Stimulated activated CD8-positive, alpha-beta memory T cell treated with anti-CD3 and anti-CD28 coated beads, Interleukin-2, amount 100 ng/mL, for 48 hours (primary cell): ENCODE results near the gene SLC2A1.

ENCODE experiments used
- DNase-seq, 2 donors: peaks; one replicate each; pipeline ENCODE4 v3.0.0-alpha.2; 2020; ENCODE audit warnings: low read depth in 2 of 2

Gene SLC2A1

DNA sequence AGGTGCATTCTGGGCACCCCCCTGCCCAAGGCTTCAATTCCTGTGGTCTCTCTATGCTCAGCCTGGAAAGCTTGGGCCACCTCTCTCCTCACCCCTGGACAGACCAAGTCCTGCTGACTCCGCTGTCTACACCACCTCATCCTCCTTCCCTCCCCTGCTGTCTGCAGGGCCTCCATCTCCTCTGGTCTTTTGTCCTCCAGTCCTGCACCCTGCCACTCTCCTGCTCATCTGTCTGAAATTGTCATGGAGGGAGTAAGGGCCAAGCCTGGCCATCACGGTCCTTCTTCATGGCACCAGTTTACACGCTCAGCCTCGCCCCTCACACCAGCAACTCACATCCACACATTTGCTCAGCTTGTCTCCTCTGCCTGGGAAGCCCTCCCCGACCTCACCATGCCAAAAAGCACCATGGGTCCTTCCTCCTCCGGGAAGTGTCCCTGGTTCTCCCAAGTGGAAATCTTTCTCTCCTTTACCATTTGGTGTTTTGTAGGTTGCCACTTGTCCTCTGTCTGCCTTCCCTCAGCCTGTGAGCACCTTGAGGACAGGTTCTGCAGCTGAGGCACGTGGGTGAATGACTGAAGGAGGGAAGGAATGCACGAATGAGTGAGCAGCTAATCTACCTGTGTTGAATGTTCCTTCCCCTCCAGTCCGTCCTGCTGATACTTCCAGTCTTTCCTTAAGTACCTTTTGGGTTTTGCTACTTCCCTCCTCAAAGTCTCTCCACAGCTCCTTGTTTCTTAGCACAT, 2.1 kb upstream of the SLC2A1 start:
- DNase-seq = no peak

DNA sequence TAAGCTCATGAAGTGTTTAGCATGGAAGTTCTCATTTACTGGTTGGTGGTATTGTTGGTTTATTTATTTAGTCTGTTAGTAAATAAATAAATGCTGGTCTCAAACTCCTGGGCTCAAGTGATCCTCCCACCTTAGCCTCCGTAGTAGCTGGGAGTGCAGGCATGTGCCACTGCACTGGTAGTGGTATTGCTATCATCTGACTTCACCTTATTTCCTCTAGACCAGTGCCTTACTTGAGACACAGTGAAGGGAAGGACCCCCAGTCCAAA, 1.4 kb upstream of the SLC2A1 start:
- DNase-seq = no peak

DNA sequence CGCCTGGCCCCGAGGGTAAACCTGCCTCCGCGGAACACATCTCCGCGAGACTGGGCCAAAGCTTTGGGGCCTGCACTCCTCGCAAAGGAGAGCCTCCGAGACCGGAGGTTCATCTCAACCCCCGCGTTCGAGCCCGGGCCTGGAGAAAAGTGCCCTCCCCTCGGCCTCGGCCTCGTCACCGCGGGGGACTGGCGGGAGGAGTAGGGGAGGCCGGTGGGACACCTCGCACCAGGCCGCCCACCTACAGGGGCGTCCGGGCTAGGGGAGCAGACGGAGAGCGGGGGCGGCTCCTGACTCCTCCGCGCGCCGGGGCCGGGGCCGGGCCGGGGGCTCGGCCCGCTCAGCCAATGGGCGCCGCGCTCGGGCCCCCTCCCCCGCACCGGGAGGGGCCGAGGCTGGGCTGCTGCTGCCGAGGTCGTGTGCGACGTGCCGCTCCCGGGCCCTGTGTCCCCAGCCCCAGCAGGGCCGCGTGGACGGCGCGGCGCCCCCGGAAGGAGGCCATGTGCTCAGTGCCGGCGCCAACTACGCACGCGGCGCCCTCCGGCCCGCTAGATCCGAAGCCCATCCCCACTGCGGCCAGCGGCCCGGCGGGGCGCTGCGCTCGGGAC, 684 bp downstream of the SLC2A1 start:
- peak; percentile 42 to 61 for DNase-seq

DNA sequence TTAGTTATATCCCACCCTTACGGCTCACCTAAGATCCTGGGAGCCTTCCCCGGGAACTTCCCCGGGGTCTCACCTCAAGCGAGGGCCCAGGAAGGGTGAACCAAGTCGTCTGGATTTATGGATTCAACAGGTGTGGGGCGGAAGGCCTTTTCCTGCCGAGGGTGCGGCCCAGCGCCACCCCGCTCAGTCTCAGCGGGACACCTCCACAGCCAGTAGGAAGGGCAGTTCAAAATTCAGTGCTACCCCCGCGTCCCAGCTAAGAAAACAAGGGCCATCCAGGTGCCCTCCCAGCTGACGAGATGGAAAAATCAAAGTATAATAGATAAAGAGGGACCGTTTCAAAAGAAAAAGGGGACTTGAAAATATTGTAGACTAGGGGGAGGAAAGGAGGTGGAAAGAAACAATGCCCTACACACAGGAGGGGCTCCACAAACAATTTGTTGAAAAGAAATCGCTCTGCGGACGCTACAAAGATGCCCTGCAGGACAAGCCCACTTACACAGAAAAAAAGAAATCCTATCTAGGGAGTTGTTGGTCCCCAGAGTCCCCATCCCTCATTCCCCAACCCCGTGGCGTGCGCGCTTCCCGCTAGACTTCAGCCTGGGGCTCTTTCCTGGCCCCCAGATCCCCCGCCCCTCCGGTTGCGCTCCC, 1.3 kb downstream of the SLC2A1 start:
- DNase-seq = no peak

DNA sequence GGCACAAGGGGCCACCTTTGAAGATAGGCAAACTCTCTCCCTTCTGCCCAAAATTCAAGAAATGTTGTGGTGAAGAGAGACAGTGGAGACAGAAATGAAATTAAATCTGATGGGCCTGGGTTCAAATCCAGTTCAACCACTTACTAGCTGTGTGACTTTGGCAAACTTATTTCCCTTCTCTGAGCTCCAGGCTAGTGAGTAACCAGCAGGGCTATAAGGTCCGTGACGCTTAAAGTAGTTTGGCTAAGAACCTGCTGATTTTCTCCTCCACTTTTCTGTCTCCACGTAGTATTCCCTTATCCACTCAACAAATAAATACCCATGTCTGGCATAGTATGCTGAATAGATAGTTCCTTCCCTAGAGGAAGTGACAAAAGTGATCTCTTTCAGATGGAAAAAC, 1.9 kb downstream of the SLC2A1 start:
- DNase-seq = no peak

DNA sequence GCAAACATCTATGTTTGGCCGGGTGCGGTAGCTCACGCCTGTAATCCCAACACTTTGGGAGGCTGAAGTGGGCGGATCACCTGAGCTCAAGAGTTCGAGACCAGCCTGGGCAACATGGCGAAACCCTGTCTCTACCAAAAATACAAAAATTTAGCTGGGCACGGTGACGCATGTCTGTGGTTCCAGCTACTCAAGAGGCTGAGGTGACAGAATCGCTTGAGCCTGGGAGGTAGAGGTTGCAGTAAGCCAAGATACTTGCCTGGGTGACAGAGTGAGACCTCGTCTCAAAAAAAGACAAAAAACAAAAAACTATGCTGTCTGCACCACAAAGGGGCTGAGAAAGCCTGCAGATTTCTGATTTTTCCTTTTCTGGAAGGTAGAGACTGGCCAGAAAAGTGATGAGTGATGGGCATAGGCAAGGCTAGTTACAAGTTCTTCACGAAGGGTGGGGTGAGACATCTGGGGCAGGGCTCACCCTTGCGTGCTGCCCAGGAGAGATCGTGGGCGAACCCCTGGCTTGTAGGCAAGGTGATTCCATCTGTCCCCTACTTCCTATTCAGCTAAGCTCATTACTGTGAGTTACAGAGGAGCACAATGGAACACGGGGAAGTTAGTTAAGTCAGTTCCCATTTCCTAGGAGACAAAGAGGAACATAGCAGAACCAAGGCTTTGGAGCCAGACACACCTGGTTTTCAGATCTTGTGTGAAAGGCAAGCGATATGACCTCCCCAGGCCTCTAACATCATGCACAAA, 3.2 kb downstream of the SLC2A1 start:
- no peak for DNase-seq

DNA sequence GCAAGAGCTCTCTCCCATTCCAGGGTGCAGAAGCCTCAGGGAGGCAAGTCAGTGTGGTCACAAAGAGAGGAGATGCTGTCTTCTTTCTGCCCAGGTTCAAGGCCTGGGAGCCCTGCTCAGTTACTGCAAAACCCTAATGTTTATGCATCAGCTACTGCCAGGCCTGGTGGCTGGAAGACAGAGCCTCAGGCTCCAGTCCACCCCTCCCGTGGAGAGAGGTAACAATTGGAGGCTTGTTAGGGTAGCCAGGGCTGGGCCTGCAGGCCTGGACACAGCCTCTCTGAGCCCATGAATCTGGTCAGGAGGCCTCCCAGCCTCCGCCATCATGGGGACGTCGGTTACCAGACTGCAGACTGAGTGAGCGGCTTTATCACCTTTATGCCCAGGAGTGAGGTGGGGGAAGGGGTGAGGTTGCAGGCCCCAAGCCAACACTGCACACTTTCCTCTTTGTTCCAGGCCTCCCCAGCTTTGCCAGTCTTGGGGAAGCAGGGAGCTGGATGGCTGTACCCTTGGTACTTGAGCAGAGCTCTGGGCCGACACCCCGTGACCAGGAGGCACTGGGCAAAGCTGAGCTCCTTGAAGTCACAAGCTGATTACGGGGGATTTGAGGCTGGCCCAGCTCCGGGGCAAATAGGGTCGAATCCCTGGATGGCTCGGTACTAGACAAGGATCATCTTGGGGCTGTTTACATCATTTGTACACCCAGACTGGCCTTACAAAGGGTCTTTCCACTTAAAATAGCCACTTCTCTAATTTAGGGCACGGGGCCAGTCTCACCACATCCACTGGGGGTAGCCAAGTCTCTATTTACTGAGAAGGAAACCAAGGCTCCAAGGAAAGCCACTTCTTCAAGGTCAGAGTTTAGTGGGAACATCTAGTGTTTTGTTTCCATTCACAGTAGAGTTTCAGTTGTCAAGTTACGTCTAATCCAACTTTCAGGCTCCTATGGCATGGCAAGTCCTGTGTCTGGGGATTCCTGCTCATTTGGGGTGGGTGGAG, 5.2 kb downstream of the SLC2A1 start:
- DNase-seq = no peak

DNA sequence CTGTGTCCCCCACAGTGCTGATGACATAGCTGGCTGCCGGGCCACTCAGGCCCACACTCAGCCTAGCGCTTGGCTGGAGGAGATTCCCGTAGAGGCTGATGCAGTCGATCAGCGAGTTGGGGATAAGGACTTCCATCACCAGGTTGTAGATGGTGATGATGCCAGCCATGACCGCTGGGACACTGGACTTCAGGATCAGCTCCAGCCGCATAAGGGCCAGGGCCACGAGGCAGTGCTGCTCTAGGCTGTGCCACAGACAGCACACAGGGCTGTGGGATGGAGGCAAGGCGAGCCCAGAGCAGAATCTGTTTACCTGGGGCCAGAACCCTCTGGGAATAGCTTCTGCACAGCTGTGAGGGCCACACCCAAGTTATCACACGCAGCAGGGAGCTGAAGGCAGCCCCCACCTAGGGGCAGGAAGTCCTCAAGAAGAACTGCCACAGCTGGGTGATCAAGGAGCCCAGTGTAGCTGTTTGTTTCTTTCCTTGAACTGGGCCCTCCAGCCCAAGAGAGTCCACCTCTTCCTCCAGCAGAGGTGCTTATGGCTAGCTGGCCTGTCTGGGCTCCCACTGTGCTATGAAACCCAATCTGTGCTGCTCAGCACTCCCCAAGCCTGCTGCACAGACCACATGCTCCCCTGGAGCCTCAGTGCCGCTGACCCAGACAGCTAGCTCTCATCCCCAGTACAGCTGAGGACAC, 6.2 kb downstream of the SLC2A1 start:
- no peak for DNase-seq

DNA sequence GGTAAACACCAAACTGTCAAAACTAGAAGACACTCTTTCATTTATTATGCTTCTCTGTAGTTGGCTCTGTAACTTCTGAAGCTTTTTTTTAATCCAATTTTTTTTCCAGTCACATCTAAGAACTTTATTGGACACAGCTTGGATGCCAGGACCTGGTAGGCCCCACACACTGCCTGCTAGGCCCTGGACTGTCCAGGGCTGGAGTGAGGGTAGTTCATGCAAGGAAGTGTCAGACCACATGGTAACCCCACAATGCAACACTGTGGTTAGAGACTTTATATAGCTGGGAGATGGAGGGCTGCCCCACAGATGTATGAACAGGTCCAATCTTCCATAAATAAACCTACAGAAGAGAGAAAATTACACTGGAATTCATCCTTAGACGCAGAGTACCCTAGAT, 7.1 kb downstream of the SLC2A1 start:
- no peak for DNase-seq

DNA sequence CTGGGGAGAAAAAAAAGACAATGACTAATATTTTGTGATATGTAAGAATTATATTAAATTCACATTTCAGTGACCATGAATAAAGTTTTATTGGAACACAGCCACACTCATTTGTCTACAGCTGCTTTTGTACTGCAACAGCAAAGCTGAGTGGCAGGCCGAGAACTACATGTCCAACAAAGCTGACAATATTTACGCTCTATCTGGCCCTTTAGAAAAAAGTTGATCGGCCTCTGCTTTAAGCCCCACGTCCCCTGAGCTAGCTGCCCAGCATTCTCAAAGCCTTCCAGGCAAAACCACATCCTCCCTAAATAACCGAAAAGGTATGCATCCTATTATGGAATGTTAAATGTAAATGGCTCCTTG, 8.6 kb downstream of the SLC2A1 start:
- no peak for DNase-seq

DNA sequence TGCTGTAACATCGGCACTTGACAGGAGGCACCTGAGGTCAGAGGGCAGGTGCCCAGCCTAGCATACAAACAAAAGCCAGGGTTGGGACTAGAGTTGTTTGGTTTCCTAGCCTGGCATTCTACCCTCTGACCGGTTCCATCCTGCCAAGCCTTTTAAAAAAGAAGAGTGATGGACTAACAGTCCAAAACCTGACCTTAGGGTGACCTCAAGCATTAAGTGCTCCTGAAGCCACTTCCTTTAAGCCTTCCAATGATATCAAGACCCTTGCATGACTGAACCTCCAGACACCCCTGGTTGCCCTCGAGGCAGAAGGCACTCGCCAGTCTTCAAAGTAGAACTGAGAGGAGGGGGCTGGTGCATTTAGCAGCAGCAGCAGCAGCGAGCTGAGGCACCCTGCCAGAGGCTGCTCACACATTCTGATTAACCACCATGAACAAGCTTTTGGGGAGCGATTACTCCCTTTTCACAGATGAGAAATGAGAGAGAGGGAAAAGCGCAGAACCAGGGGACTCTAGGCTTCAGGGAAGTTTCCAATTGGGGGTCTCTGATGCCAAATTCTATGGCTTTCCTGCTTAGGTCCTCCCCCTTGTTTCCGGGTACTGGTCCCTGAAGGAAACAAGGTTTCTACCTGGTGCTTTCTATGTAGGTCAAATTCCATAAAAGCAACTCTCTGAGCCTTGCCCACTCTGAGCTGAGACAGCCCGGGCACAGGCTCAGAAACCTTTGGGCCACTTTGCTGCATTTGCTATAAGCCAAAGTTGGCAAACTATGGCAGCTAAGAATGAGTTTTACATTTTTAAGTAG, 9.2 kb downstream of the SLC2A1 start:
- DNase-seq = no peak

DNA sequence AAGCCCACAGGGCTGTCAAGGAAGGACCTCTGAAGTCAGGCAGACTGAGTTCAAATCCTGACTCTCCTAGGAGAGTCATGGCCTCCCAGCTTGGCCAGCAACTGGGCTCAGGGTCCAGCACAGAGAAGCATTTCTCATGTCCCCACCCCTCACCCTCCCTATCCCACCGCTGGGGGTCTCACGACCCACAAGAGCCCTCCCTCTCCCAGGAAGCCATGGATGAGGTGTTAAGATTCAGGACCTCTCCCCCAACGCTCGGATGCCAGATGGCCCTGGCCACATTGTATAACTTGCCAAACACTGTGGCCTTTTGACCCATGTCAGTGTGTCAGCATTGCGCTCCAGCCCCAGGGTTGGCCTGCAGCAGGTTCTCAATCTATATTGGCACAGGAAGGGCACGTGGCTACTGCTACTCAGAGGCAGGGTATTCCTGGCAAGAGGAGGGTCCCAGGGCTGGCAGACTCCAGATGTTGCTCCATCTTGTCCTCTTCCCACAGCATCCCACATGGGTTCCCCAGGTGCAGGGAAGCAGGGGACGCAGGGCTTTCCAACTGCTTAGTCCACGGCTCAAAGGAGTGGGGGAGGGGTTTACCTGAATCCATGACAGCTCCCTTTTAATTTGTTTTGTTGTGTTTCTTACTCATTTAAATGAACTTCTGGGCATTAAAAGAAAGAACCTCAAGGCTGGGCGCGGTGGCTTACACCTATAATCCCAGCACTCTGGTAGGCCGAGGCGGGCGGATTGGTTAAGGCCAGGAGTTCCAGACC, 10.5 kb downstream of the SLC2A1 start:
- no peak for DNase-seq

DNA sequence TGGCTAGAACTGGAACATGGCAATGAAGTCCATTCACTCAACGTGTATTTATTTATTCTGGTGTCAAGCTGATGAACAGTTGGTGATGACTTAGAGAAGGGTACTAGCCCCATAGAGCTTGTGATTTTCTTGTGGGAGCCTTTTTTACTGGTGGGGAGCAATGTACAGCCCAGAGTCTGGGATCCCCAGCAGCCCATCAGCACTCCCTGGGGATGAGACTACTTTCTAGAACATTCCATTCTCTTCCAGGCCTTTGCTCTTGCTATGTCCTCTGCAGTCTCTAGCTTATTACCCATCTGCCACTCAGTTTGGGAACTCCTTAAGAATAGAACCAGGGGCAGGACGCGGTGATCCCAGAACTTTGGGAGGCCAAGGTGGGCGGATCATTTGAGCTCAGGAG, 11.6 kb downstream of the SLC2A1 start:
- DNase-seq = no peak

DNA sequence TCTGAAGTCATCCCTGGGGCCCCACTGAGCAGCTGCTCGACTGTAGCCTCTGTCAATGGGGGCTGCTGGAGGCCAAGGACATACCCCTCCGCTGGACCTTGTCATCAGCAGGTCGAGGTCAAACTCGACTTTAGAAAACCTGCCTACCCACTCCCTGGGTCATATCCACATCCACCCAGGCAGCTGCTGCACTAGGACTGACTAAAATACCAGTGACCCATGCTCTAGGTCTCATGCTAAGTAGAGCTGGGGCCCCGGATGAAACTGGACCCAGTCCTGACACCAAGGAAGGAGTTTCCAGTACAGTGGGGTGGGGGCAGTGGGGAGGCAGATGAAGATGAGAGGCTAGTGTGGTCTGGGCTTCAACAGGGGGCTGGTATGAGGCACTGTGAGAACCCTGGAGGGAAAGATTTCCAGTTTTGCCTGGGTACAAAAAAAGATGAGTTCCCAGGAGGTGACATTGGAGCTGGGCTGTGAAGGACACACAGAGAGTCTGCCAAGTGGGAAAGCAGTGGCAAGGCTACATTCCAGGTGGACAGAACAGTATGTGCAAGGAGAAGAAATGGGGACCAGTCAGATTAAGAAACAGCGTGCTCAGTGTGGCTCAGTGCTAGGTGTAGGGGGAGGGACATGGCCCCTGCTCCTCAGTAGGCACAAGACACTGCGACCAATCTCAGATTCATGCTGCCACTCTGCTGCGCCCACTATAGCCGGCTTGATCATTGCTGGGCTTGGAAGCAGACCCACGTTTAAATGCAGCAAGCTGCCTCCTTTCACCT, 12.4 kb downstream of the SLC2A1 start:
- DNase-seq = no peak

DNA sequence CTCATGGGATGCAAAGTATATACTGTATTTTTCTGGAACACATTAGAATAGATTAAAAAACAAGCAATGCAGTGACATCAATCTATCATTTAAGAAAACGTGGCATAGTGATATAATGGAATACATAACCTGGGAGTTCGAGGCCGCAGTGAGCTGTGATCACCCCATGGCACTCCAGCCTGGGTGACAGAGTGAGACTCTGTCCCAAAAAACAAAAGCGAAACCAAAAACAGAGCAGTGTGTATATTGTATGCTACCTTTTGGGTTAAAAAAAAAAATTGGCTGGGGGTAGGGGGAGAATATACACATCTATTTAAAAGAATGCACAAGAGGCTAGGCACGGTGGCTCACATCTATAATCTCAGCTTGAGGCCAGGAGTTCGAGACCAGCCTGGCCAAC, 13.5 kb downstream of the SLC2A1 start:
- DNase-seq = no peak

DNA sequence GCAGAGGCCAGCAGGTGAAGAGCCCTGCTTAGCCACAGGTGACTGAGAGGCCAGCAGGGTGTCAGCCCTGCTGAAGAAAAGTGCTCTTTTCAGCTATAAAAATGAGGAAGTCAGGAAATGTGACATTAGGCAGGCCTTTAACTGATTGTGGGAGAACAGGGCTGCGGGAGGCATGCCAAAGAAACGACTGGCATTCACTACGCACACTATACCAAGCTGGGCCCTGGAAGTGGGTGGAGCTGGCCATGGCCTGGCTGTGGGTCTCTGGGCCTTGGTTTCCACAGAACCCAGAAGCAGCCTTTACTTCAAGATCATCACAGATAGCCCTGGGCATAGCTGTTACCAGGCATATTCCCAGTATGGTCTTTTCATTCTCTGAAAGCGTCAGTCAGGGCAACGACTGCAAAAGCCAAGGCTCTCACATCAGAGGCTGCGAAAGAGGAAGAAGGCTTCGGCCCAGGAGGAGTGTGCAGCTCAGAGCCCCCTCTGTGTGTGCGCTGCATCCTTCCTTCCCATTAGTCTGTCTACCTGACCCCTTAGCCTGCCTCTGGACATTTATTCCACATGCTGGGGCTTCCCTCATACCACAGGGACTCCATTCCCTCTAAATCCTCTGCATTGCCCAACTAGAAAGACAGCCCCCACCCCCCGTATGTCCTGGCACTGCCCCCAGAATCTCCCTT, 14.3 kb downstream of the SLC2A1 start:
- no peak for DNase-seq

DNA sequence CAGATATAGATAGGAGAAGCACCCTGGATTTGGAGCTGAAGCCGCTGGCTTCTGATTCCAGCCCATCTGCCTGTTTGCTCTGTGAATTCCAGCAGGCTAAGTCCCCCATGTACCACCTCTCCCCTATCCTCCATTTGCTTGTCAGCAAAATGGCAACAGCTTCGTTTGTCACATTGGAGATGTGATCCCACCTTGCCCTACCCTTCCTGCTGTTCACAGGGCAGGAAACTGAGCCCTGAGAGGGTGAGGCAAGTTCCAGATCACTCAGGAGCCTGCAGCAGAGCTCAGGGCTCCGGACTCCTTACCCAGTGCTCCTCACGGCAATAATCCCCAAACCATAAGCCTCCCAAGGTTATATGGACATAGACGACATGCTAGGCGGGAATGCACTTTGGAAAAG, 14.9 kb downstream of the SLC2A1 start:
- DNase-seq = no peak

DNA sequence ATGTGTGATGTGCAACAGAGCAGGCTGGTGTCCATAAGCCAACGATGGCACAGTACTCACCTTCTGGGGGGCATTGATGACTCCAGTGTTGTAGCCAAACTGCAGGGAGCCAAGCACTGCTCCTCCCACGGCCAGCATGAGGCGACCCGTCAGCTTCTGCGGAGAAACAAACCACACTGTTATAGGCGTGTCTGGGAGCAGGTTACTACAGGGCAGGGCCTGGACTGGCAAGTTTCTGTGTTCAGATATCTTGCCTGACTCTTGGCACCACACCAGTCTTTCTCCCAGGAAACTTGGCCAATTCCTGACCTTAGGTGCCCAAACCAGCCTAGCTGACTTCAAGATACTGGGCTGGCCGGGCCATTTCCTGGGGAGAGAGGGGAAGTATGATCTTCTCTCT, 15.5 kb downstream of the SLC2A1 start:
- no peak for DNase-seq
